HG03571 (cell line): Measurements from ENCODE around the gene MMUT.
"Not testable (repeated sequence)": the region's sequence is repeated elsewhere in the genome, so short reads cannot be mapped to it uniquely, and the experiment has no call there.

ENCODE experiments used
- ATAC-seq: cut with Tn5 transposase; IDR thresholded peaks from one replicate; pipeline ENCODE4 v1.9.1; 2021; ENCODE audit not compliant: unreplicated experiment

Gene MMUT

GRCh38 chr6:49462927-49463611 is at the start of gene MMUT, which contains the start of gene CENPQ:
Gene MMUT, minus strand, starts transcription at chr6:49463253. Its CDS starts 3,787 bp downstream, at chr6:49459466.
Gene CENPQ, plus strand, starts transcription at chr6:49463370. Its CDS starts 6,807 bp downstream, at chr6:49470177.
- peak; percentile 99 for ATAC-seq

DNA sequence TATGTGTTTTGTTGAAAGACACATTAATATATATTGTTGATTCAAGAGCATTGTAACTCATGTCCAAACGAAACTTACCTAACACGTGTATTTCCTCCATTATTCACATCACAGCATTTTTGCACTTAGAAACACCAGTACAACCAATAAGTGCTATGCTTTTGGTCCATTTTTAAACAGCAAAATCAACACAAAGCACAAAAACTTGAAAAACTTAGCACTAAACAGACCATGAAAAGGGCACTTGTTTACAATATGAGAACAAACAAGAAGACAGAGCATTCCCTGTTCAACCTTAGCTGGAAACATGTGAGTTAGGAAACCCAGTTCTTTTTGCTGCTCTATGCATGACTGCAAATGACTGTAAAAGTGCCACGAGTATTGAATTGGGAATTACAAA is 46.3 kb upstream of the MMUT start:
- no peak for ATAC-seq

DNA sequence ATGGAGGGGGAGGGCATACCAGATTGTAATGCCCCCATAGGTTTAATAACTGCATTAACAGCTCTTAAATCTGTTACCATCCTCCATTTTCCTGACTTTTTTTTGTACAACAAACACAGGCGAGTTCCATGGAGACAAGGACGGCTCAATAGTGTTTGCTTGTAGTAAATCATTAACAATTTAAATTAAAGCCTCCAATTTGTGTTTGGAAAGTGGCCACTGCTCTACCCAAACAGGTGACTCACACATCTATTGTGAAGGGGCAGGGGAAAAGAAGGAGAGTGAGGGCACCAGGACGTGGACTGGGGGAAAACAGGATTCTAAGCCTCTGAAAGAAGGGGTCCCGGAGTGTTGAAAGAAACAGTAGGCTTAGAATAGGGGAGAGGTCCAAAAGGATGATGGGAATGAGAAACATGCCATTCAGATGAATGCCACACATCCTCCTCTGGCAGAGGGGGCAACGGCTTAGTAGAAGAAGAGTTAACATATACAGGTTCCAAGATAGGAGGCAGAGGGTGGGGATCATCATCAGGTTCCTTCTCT is 43.6 kb upstream of the MMUT start:
- no peak for ATAC-seq

- no peak for ATAC-seq
These were observed 41.6 kb upstream of the MMUT start for GRCh38 chr6:49504666-49505065.

DNA sequence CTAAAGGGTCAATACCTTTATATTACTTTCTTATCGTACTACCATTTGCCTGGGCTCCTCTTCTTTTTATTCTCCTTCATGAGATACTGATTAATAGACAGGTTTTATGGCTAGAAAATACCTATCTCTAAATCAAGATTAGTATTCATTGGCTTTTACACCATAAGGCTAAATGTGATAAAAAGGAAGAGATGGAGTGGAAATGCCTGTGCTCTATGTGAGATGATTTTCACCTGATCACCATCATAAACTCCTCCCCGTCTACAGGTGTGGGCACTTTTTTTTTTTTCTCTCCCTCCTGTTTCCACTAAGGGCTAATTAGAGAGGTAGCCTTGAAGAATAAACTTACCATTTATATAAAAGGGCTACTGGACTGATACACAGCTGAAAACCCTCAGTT is 36.6 kb upstream of the MMUT start, which contains the start of gene GLYATL3:
GLYATL3 (plus strand) TSS at position 301 of the 400 bp plus-strand sequence. CDS start 12,068 bp downstream, outside the sequence.
- ATAC-seq = no peak

- no peak for ATAC-seq
These were observed 36.1 kb upstream of the MMUT start for GRCh38 chr6:49499126-49499525.

GRCh38 chr6:49497304-49497703 is 34.3 kb upstream of the MMUT start:
- ATAC-seq = no peak

- no peak for ATAC-seq
These were observed 27.6 kb upstream of the MMUT start for GRCh38 chr6:49490633-49491032.

- ATAC-seq = not testable (repeated sequence)
These were observed 20.3 kb upstream of the MMUT start for GRCh38 chr6:49483380-49483779.

GRCh38 chr6:49481846-49482245 is 18.8 kb upstream of the MMUT start:
- not testable (repeated sequence) for ATAC-seq

- no peak for ATAC-seq
These were observed 16.4 kb upstream of the MMUT start for GRCh38 chr6:49479308-49479970.

DNA sequence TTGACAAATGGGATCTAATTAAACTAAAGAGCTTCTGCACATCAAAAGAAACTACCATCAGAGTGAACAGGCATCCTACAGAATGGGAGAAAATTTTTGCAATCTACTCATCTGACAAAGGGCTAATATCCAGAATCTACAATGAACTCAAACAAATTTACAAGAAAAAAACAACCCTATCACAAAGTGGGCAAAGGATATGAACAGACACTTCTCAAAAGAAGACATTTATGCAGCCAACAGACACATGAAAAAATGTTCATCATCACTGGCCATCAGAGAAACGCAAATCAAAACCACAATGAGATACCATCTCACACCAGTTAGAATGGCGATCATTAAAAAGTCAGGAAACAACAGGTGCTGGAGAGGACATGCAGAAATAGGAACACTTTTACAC is 13.5 kb upstream of the MMUT start:
- not testable (repeated sequence) for ATAC-seq

DNA sequence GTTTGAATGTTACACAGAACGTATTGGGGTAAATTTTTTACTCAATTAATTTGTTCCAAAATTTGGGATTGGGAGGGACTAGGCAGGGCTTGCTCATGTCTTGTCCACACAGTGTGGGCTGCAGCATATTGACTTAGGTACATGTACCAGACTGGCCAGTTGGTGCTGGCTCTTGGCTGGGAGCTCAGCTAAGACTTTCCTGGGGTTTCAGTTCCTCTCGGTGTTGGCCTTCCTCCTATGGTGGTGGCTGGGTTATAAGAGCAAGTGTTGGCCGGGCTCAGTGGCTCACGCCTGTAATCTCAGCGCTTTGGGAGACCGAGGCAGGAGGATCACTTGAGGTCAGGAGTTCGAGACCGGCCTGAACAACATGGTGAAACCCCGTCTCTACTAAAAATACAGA is 5.0 kb upstream of the MMUT start:
- ATAC-seq = no peak

DNA sequence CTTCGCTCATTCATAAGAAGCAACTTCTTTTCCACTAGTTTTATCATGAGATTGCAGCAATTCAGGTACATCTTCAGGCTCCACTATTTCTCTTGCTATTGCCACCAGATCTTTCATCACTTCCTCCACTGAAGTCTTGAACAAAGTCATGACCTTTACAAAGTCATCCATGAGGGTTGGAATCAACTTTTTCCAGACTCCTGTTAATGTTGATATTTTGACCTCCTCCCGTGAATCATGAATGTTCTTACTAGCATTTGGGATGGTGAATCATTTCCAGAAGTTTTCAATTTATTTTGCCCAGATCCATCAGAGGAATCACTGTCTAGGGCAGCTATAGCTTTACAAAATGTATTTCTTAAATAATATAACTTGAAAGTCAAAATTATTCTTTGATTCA is 1.6 kb upstream of the MMUT start:
- ATAC-seq = no peak

GRCh38 chr6:49463612-49463967 is 537 bp upstream of the MMUT start:
- ATAC-seq = no peak

GRCh38 chr6:49462599-49462926 is 490 bp downstream of the MMUT start:
- peak; percentile 2 for ATAC-seq

GRCh38 chr6:49462071-49462470 is 982 bp downstream of the MMUT start:
- ATAC-seq = no peak

GRCh38 chr6:49457771-49458170 is 5.3 kb downstream of the MMUT start:
- no peak for ATAC-seq

- ATAC-seq = no peak
These were observed 8.0 kb downstream of the MMUT start for GRCh38 chr6:49454787-49455709.

DNA sequence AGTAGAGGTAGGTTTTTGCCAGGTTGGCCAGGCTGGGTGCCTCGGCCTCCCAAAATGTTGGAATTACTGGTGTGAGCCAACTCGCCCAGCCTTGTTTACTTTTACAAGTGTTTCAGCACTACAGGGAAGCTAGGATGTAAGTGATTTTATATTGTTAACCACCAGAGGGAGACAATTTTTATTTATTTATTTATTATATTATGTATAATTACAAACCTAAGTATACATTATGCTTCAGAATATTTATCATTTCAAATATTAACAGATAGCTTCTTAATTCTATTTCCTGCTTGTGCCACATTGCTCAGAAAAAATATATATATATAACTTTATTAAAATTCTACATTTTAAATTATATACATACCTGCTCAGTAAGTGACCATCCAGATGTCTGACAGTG is 9.8 kb downstream of the MMUT start:
- ATAC-seq = no peak

DNA sequence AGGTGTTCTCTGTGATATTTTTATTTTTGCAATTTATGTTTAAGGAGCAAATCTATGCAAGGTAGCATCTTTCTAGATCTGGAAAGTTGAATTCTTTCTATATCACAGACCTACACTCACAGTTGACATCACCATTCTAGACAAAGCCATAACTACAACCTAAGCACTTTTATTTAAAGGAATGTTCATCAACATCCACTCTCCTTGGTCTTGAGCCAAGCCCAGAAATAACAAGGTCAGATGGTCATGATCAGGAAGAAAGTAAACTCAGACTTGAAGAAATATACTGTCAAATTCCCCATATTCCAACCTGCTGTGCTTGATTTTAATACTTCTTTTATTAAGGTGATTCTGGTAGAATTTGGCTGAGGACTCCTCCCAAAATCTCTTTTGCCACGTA is 32.2 kb downstream of the MMUT start:
- ATAC-seq = no peak
